Hepatocyte (in vitro differentiated cells): Measurements from ENCODE around the gene OPN1SW. TPM values are rescaled to one million over a fixed set of nuclear protein-coding genes. Genes with fewer than 3 reads are reported as not detected.

Experiments
- DNase-seq: peaks from one replicate; pipeline ENCODE4 v3.0.0-alpha.2; 2016; ENCODE audit warnings: low spot score
- H2AFZ ChIP-seq: fragments of 200-600 bp; sonication (generic); 2 replicates; pipeline ENCODE4 v1.6.0; 2016; ENCODE audit warnings: antibody characterized with exemption, mild to moderate bottlenecking
- H3K27ac ChIP-seq: fragments of 200-600 bp; sonication (generic); 2 replicates; pipeline ENCODE4 v1.5.1; 2016; ENCODE audit warnings: mild to moderate bottlenecking
- H3K27me3 ChIP-seq: fragments of 200-600 bp; sonication (generic); 2 replicates; pipeline ENCODE4 v1.6.1; 2016
- H3K36me3 ChIP-seq: fragments of 200-600 bp; sonication (generic); replicated peaks from 2 replicates; pipeline ENCODE4 v1.5.1; 2016; ENCODE audit warnings: low read depth; ENCODE audit not compliant: insufficient read depth
- H3K4me1 ChIP-seq: fragments of 200-600 bp; sonication (generic); 2 replicates; pipeline ENCODE4 v1.5.1; 2016; ENCODE audit warnings: mild to moderate bottlenecking, moderate library complexity; ENCODE audit not compliant: insufficient read depth
- H3K4me2 ChIP-seq: fragments of 200-600 bp; sonication (generic); 2 replicates; pipeline ENCODE4 v1.6.0; 2016
- H3K4me3 ChIP-seq: fragments of 200-600 bp; sonication (generic); 2 replicates; pipeline ENCODE4 v1.5.1; 2016; ENCODE audit warnings: mild to moderate bottlenecking
- H3K79me2 ChIP-seq: fragments of 200-600 bp; sonication (generic); 2 replicates; pipeline ENCODE4 v1.6.0; 2017; ENCODE audit warnings: mild to moderate bottlenecking
- H3K9me2 ChIP-seq: fragments of 200-600 bp; sonication (generic); replicated peaks from 2 replicates; pipeline ENCODE4 v1.6.0; 2017; ENCODE audit warnings: mild to moderate bottlenecking; ENCODE audit not compliant: insufficient read depth
- H3K9me3 ChIP-seq: fragments of 200-600 bp; sonication (generic); 2 replicates; pipeline ENCODE4 v1.5.1; 2016; ENCODE audit warnings: low read depth, mild to moderate bottlenecking
- H4K20me1 ChIP-seq: fragments of 200-600 bp; sonication (generic); 2 replicates; pipeline ENCODE4 v1.6.0; 2016; ENCODE audit warnings: mild to moderate bottlenecking; ENCODE audit not compliant: insufficient read depth, poor library complexity, severe bottlenecking
- CTCF ChIP-seq: fragments of 200-600 bp; sonication (generic); IDR thresholded peaks from 2 replicates; pipeline ENCODE4 v1.5.1; 2016; ENCODE audit warnings: antibody characterized with exemption, mild to moderate bottlenecking; ENCODE audit not compliant: poor library complexity
- EZH2 ChIP-seq: fragments of 200-600 bp; sonication (generic); IDR thresholded peaks from 2 replicates; pipeline ENCODE4 v1.6.1; 2016; ENCODE audit warnings: antibody characterized with exemption, mild to moderate bottlenecking, borderline replicate concordance
- EZH2phosphoT487 ChIP-seq: fragments of 200-600 bp; sonication (generic); IDR thresholded peaks from one replicate; pipeline ENCODE4 v1.6.1; 2018; ENCODE audit warnings: antibody characterized with exemption, mild to moderate bottlenecking, low read depth, moderate library complexity; ENCODE audit not compliant: unreplicated experiment, severe bottlenecking
- WGBS: methylation state at CpG from one replicate; pipeline ENCODE4 v1.1.6; 2016; ENCODE audit warnings: low lambda C conversion rate; ENCODE audit errors: missing lambda C conversion rate; 5-methylcytosine and 5-hydroxymethylcytosine counted together
- polyA plus RNA-seq: library from polyadenylated mRNA; unstranded; fragments of >200 nt; fragmentation: Nextera tagmentation; extraction: Ambion mirVana; gene quantifications from 2 replicates; pipeline ENCODE4 v1.2.1, GENCODE V29; 2016
- total RNA-seq: library from RNA; depleted of rRNA; stranded (reverse); fragments of >200 nt; gene quantifications from 2 replicates; pipeline ENCODE4 v1.2.3, GENCODE V29; 2014

OPN1SW gene
- total and polyA plus RNA-seq, 2 experiments from 2014 or later: not detected

GRCh38 chr7:128727239-128727638 is 48.4 kb downstream of the OPN1SW start:
- no peaks in the 10 kb centered on the region for H4K20me1 ChIP-seq
- H3K4me2 ChIP-seq: no peak overlapping the region
- H3K36me3 ChIP-seq: no peaks in the 10 kb centered on the region
- no peak for TF ChIP-seq CTCF
- TF ChIP-seq EZH2phosphoT487: no peak
- no peak for TF ChIP-seq EZH2
- WGBS: 89% methylated on average over 4 of the region's 4 CpGs
- no peak overlapping the region for H3K27ac ChIP-seq
- H3K4me3 ChIP-seq: no peak overlapping the region
- no peaks in the 10 kb centered on the region for H3K4me1 ChIP-seq
- no peak overlapping the region for H2AFZ ChIP-seq
- no peaks in the 10 kb centered on the region for H3K9me2 ChIP-seq
- DNase-seq: no peak
- peaks cover 9% of the 10 kb centered on the region for H3K27me3 ChIP-seq
- H3K79me2 ChIP-seq: no peaks in the 10 kb centered on the region
- no peaks in the 10 kb centered on the region for H3K9me3 ChIP-seq

GRCh38 chr7:128726737-128727072 is 48.9 kb downstream of the OPN1SW start:
- Histone ChIP-seq H3K4me3 (no peak overlapping the region), H2AFZ (no peak overlapping the region), H4K20me1 (no peaks in the 10 kb centered on the region), H3K79me2 (no peaks in the 10 kb centered on the region), H3K9me2 (no peaks in the 10 kb centered on the region), H3K4me2 (no peak overlapping the region), H3K36me3 (no peaks in the 10 kb centered on the region), H3K4me1 (no peaks in the 10 kb centered on the region), H3K27ac (no peak overlapping the region), H3K27me3 (peaks cover 3% of the 10 kb centered on the region), H3K9me3 (no peaks in the 10 kb centered on the region)
- WGBS: 86% methylated on average over 1 of the region's 1 CpG
- TF ChIP-seq EZH2 (no peak), EZH2phosphoT487 (no peak), CTCF (no peak)
- no peak for DNase-seq

- H4K20me1 ChIP-seq: no peaks in the 10 kb centered on the region
- 82% methylated on average over 8 of the region's 8 CpGs for WGBS
- no peaks in the 10 kb centered on the region for H3K9me2 ChIP-seq
- H3K4me1 ChIP-seq: no peaks in the 10 kb centered on the region
- H3K36me3 ChIP-seq: no peaks in the 10 kb centered on the region
- H3K9me3 ChIP-seq: no peaks in the 10 kb centered on the region
- no peak overlapping the region for H2AFZ ChIP-seq
- no peaks in the 10 kb centered on the region for H3K79me2 ChIP-seq
- TF ChIP-seq EZH2: no peak
- TF ChIP-seq CTCF: no peak
- TF ChIP-seq EZH2phosphoT487: no peak
- no peak overlapping the region for H3K27ac ChIP-seq
- H3K27me3 ChIP-seq: peaks cover 3% of the 10 kb centered on the region
- DNase-seq: no peak
- H3K4me2 ChIP-seq: no peak overlapping the region
- H3K4me3 ChIP-seq: no peak overlapping the region
Measured at GRCh38 chr7:128726059-128726736, 49.4 kb downstream of the OPN1SW start.
